HL-60 (cell line): ENCODE measurements around the gene DARS1.

Experiments used
- DNase-seq, 2 experiments: peaks; one replicate each; pipeline ENCODE4 v3.0.0-alpha.2; 2010 to 2020; ENCODE audit warnings: low read depth in 1 of 2, low spot score in 1 of 2
- H3K27ac ChIP-seq: fragments of 250-450 bp; sonication (Bioruptor Pico); replicated peaks from 2 replicates; pipeline ENCODE4 v1.5.1; 2020; ENCODE audit warnings: mild to moderate bottlenecking, moderate library complexity
- H3K27me3 ChIP-seq: fragments of 250-450 bp; sonication (Bioruptor Pico); 2 replicates; pipeline ENCODE4 v1.5.1; 2021; ENCODE audit warnings: mild to moderate bottlenecking, moderate library complexity; ENCODE audit not compliant: insufficient read depth, poor library complexity, severe bottlenecking
- H3K4me3 ChIP-seq: replicated peaks from 2 replicates; pipeline ENCODE4 v1.5.1; 2011; ENCODE audit warnings: mild to moderate bottlenecking, control low read depth, low read length; ENCODE audit not compliant: insufficient read depth
- CTCF ChIP-seq: IDR thresholded peaks from one replicate; pipeline ENCODE4 v1.5.1; 2011; ENCODE audit warnings: low read length, control low read depth, inconsistent platforms; ENCODE audit not compliant: insufficient read depth
- GABPA ChIP-seq: IDR thresholded peaks from 2 replicates; pipeline ENCODE4 v1.6.1; 2012; ENCODE audit warnings: low read depth
- POLR2AphosphoS5 ChIP-seq: IDR thresholded peaks from 2 replicates; pipeline ENCODE4 v1.6.1; 2012; ENCODE audit warnings: low read depth
- SPI1 ChIP-seq: IDR thresholded peaks from 2 replicates; pipeline ENCODE4 v1.6.1; 2012; ENCODE audit warnings: low read depth, mild to moderate bottlenecking, borderline replicate concordance
- long read RNA-seq: library from polyadenylated mRNA; unstranded; transcript quantifications from one replicate; pipeline ENCODE4 v2.0.0, GENCODE V29; 2020
- TF ChIP-seq, protein P1 (sequence below): IDR thresholded peaks from 2 replicates; pipeline ENCODE4 v1.6.1; 2012; ENCODE audit warnings: low read depth; ENCODE audit not compliant: insufficient replicate concordance

Gene DARS1
- long read RNA-seq, transcript DARS-201 (16 exons, 2,361 nt): major isoform, 2,399 of 2,539 reads
- long read RNA-seq, partial matches to known transcripts: 53 of 2,539 reads
- long read RNA-seq, other reads (novel, unspliced or antisense): 85 of 2,539 reads

GRCh38 chr2:135985018-135985825 is at the start of gene DARS1:
TSS of gene DARS1 (minus strand) at chr2:135985626. CDS start at chr2:135985468, 158 bp downstream.
- Histone ChIP-seq H3K27me3 (no peaks in the 10 kb centered on the region), H3K27ac (peak within 1 kb of the TSS; percentile 99), H3K4me3 (peak within 1 kb of the TSS; percentile 72)
- peak; percentile 84 to 93 for DNase-seq
- TF ChIP-seq, protein P1, sequence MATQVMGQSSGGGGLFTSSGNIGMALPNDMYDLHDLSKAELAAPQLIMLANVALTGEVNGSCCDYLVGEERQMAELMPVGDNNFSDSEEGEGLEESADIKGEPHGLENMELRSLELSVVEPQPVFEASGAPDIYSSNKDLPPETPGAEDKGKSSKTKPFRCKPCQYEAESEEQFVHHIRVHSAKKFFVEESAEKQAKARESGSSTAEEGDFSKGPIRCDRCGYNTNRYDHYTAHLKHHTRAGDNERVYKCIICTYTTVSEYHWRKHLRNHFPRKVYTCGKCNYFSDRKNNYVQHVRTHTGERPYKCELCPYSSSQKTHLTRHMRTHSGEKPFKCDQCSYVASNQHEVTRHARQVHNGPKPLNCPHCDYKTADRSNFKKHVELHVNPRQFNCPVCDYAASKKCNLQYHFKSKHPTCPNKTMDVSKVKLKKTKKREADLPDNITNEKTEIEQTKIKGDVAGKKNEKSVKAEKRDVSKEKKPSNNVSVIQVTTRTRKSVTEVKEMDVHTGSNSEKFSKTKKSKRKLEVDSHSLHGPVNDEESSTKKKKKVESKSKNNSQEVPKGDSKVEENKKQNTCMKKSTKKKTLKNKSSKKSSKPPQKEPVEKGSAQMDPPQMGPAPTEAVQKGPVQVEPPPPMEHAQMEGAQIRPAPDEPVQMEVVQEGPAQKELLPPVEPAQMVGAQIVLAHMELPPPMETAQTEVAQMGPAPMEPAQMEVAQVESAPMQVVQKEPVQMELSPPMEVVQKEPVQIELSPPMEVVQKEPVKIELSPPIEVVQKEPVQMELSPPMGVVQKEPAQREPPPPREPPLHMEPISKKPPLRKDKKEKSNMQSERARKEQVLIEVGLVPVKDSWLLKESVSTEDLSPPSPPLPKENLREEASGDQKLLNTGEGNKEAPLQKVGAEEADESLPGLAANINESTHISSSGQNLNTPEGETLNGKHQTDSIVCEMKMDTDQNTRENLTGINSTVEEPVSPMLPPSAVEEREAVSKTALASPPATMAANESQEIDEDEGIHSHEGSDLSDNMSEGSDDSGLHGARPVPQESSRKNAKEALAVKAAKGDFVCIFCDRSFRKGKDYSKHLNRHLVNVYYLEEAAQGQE: peak; percentile 63
- TF ChIP-seq POLR2AphosphoS5 (peak; percentile 83), GABPA (peak; percentile 66), CTCF (no peak), SPI1 (peak; percentile 15; the same call in 1 of the 2 replicates)

GRCh38 chr2:136034629-136035028 is 49.2 kb upstream of the DARS1 start:
- Histone ChIP-seq H3K4me3 (no peak overlapping the region), H3K27me3 (no peaks in the 10 kb centered on the region), H3K27ac (no peak overlapping the region)
- no peak for DNase-seq
- no peak for TF ChIP-seq SPI1
- no peak for TF ChIP-seq POLR2AphosphoS5
- TF ChIP-seq, protein P1: no peak
- TF ChIP-seq CTCF: no peak
- no peak for TF ChIP-seq GABPA

DNA sequence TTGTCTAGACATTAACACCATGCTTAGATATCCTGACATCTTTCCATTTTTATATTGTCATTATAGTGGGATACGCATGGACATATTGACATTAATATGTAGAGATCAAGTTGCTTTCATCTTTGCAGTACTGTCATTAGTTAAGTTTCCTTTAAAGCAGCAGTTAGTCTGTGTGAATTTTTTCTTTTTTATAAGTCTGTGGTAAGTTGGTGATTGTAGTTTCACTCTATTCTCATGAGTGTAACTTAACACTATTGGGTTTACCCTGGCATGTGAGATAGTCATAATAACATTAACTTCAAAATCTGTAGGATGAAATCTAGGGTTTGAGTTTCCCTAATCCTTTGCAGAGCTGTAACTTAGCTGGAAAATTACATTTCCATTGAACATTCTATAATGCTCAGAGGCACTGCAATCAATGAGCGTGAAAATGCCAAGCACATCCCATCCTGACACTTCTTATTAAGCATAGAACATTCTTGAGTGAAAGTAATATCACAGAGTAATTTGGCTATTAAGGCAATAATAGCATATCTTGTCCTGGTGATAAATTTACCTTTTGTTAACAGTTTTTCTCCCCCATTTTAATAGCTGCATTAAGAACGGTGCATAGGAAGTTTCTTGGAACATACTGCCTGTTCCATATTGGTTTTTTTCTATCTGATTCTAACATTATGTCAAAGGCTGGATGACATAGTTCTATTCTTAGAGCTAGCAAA is 47.5 kb upstream of the DARS1 start:
- Histone ChIP-seq H3K27ac (no peak overlapping the region), H3K27me3 (no peaks in the 10 kb centered on the region), H3K4me3 (no peak overlapping the region)
- no peak for TF ChIP-seq SPI1
- no peak for TF ChIP-seq POLR2AphosphoS5
- TF ChIP-seq CTCF: no peak
- TF ChIP-seq, protein P1: no peak
- TF ChIP-seq GABPA: no peak
- DNase-seq: no peak
